Measurements from ENCODE around the gene RARB.

RARB gene

GRCh38 chr3:25423780-25424588, 4.1 kb upstream of the RARB start:
- no peak for DNase-seq

- no peak for DNase-seq
Observed at GRCh38 chr3:25424614-25425013, 3.4 kb upstream of the RARB start.

GRCh38 chr3:25426408-25426807, 1.7 kb upstream of the RARB start:
- no peak for DNase-seq

GRCh38 chr3:25427155-25427554, 908 bp upstream of the RARB start:
- DNase-seq = no peak

- no peak for DNase-seq
Observed at GRCh38 chr3:25427563-25427941, 511 bp upstream of the RARB start.

GRCh38 chr3:25428789-25429335, 799 bp downstream of the RARB start:
- no peak for DNase-seq

- DNase-seq = no peak
Observed at GRCh38 chr3:25429361-25430286, 1.6 kb downstream of the RARB start.

- DNase-seq = no peak
Observed at GRCh38 chr3:25430287-25430934, 2.3 kb downstream of the RARB start.

GRCh38 chr3:25430935-25431770, 3.1 kb downstream of the RARB start:
- DNase-seq = no peak

GRCh38 chr3:25432176-25432720, 4.2 kb downstream of the RARB start:
- DNase-seq = no peak

GRCh38 chr3:25433106-25433505, 5.0 kb downstream of the RARB start:
- DNase-seq = no peak

GRCh38 chr3:25433868-25434267, 5.8 kb downstream of the RARB start:
- no peak for DNase-seq

- DNase-seq = no peak
Observed at GRCh38 chr3:25437953-25438352, 9.9 kb downstream of the RARB start.

- DNase-seq = no peak
Observed at GRCh38 chr3:25438791-25439555, 10.9 kb downstream of the RARB start.

GRCh38 chr3:25441234-25441856, 13.3 kb downstream of the RARB start:
- no peak for DNase-seq

GRCh38 chr3:25442486-25442885, 14.4 kb downstream of the RARB start:
- DNase-seq = no peak

GRCh38 chr3:25444273-25444672, 16.2 kb downstream of the RARB start:
- no peak for DNase-seq

GRCh38 chr3:25445731-25446130, 17.7 kb downstream of the RARB start:
- DNase-seq = no peak

GRCh38 chr3:25447285-25447684, 19.2 kb downstream of the RARB start:
- no peak for DNase-seq

- DNase-seq = no peak
Observed at GRCh38 chr3:25447925-25448324, 19.9 kb downstream of the RARB start.

Data from NCI-H2171 treated with DMSO at 0.1 percent for 48 hours (cell line).